Renal pelvis (tissue), 4 donors: Measurements from ENCODE around the gene FCGR3A. TPM values are rescaled to one million over a fixed set of nuclear protein-coding genes. Genes with fewer than 3 reads are reported as not detected.

ENCODE experiments used
- DNase-seq: peaks from one replicate; pipeline ENCODE4 v3.0.0-alpha.2; 2013
- polyA plus RNA-seq, 3 donors: library from polyadenylated mRNA; unstranded; fragments of 120-200 nt; gene quantifications; one replicate each; pipeline ENCODE4 v1.2.1, GENCODE V29; 2013; ENCODE audit not compliant: insufficient read length in 3 of 3

The FCGR3A gene
- polyA plus RNA-seq, 3 donors = 1.7 to 1.8 (median 1.8) TPM

DNA sequence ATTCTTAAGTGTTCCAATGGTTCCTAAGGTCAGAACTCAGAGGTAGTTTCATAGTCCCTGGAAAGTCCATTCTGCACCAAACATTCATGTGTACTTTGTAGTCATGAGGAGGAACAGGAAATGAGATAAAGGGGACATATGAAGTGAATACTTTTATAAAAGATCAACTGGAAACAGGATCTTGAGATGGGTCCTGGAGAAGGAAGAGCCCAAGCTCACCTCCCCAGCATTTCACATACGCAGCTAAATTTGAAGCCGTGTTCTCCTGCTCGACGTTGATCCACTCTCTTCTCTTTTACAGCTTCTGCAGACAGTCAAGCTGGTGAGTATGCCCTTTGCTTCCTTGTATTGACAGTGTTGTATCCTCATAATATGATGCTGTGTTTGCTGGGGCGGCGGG is 43.9 kb downstream of the FCGR3A start:
- no peak for DNase-seq

DNA sequence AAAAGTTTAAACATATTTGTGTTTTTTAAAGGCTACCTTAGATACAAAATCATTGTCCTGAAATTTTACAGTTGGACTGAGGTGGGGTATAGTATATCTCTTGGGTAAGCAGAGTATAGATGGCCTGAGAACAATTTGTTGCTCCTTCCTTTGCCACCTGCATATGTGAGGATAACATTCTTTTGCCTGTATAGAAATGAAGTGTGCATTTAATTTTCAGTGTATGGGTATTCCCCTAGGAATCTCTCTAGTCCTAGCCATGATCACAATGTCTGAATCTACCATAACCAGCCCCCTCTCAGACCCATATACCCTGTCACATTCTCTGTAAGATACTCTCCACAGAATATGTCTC is 46.2 kb downstream of the FCGR3A start:
- DNase-seq = no peak

DNA sequence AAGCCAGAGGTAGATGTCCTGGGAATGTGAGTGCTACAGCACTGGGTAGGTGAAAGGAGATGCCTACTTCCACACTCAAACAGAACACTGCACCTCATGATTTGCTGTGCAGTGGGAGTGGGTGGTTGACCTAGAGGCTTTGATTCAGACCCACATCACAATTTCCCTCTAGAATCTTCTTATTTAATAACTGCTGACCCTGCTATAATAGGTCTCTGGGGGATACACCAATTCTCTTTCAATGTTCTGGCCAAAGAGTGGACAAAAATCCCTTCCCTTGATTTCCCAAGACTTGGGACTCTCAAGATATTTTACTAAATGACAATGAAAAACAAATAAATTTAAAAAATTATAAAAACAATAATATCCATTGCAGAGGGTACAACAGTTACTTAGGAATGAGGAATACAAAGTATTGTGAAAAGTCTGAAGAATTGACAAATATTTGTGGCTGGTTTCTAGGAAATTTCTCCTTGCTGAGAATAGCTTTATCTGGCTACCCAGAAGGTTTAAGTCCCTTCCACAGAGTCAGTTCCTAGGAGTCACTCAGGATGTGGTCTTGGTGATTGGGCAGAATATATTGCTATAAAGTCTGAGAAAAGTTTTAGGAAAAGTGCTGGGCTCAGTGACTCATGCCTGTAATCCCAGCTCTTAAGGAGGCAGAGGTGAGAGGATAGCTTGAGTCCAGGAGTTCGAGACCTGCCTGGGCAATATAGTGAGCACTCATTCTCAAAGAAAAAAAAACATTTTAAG is 46.8 kb downstream of the FCGR3A start:
- DNase-seq = no peak

- no peak for DNase-seq
Observed at GRCh38 chr1:161502181-161502580, 47.4 kb downstream of the FCGR3A start.

DNA sequence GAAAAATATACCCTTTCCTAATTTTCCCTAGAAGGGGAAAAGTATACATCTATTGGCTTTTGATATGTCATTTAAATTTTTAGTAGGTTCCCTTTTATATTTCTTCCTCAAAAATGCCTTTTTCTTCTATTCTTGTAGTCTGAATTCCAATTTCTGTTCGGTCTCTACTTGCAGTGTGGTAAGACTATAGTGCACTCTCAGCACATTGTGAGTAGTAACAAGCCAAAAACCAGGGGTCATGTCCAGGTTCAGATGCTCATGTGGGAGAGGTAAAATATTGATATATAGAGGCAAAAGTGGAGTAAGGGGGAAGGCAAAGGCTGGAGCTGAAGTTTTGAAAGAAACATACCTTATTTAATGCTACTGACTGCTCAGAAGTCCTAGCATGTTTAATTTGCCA is 48.4 kb downstream of the FCGR3A start:
- no peak for DNase-seq

- DNase-seq = no peak
Observed at GRCh38 chr1:161499099-161500039, 50.2 kb downstream of the FCGR3A start.

DNA sequence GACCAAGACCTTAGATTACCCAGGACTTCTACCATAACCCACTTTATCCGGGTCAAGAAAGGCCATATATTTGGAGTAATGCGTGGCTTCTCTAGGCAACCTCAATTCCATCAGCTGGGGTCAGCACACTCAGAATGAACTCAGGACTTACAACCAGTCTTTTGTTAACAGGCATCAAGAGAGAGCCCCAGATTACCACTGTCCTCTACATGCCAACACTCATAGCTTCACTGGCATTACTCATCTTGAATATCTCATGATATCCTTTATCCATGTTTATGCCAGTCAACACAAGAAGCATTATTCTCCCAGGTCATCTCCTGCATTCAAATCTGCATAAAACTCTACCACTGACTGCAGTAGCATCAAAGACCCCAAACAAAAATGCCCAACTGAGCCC is 51.0 kb downstream of the FCGR3A start:
- no peak for DNase-seq

DNA sequence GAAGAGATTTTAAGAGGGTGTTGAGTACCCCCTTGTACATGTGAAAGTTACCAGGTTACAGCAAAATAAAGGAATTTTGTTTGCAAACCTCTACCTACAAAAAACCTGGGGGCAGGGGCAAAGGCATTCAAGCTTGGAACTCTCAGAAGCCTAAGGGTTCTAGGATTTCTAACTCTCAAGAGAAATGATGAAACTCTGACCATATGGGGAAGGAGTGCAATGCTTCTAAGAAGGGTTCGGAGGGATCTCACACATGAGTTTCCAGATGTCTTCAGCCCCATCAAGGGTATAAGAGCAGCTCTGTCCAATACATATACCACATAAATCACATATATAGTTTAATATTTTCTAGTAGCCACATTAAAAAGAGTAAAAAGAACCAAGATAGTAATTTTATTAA is 51.7 kb downstream of the FCGR3A start:
- no peak for DNase-seq

DNA sequence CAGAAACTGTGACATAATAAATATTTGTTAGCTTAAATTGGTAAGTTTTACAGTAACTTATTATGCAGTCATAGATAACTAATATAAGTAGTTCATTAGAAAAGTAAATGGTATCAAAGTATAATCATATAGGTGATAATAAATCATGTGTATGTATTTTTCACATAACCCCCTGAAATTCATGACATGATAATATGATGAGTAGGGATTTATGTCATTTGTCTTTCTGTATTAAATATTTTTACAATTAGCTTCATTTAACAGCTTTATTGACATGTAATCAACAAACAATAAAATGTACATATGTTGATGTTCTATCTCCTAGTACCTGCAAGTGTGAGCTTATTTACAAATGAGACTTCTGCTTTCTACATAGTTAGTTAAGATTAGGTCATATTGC is 54.1 kb downstream of the FCGR3A start:
- DNase-seq = no peak

DNA sequence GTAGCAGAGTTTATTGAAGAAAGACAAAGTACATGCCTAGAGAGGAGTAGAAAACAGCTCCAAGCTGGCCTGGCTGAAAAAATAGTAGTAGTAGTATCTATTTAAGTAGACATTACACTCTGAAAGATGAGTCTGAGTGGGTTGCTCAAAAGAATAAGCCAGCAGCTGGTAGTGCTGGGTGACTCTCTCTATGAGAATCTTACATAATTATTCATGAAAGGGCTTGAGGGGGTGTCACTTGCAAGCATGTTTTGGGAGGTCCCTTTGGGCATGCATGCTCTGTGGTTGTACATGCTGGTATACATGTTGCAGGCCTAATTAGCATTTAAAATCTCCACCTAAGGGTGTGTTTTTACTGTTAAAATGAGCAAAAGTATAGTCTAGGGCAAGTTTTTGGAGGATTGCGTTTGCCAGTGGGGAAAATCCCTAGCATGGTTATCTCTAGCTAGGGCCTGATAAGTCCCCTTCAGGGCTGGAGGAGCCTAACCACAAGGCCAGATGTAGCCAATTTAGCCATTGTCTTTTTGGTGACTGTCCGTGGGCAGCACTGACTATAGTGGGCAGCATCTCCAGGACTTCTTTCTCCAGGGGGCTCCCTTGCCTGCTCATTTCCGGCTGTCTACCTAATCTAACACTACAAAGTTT is 55.4 kb downstream of the FCGR3A start:
- no peak for DNase-seq

- DNase-seq = no peak
Observed at GRCh38 chr1:161492827-161493226, 56.8 kb downstream of the FCGR3A start.

Other genes starting within 250 kb of the FCGR3A start
- gene MPZ, start 239.8 kb downstream of the FCGR3A start, polyA plus RNA-seq = 1 to 10 TPM; 3.6 to 6.7 (median 4.2) TPM
- 100 to 1,000 TPM; 264 to 274 (median 266) TPM for gene SDHC, start 235.4 kb downstream of the FCGR3A start, polyA plus RNA-seq
- gene CFAP126, start 181.9 kb downstream of the FCGR3A start, polyA plus RNA-seq = 10 to 100 TPM; 12.7 to 18.8 (median 13.2) TPM
- gene FCGR2A, start 44.4 kb downstream of the FCGR3A start, polyA plus RNA-seq = 1 to 10 TPM; 4.3 to 4.9 (median 4.7) TPM
- gene HSPA6, start 25.3 kb downstream of the FCGR3A start, polyA plus RNA-seq = under 1 TPM; 0.27 to 0.70 (median 0.57) TPM
- under 1 TPM in 2 of 3 donors, not detected in 1; 0.25 to 0.38 TPM for gene FCGR3B, start 81.4 kb upstream of the FCGR3A start, polyA plus RNA-seq
- under 1 TPM; 0.47 to 0.84 (median 0.47) TPM for gene FCGR2B, start 113.3 kb upstream of the FCGR3A start, polyA plus RNA-seq
- under 1 TPM in 1 of 3 donors, not detected in 2; 0.24 TPM for gene FCRLA, start 157.4 kb upstream of the FCGR3A start, polyA plus RNA-seq
- 1 to 10 TPM; 5.4 to 6.1 (median 5.9) TPM for gene FCRLB, start 171.7 kb upstream of the FCGR3A start, polyA plus RNA-seq
- gene DUSP12, start 200.0 kb upstream of the FCGR3A start, polyA plus RNA-seq = 10 to 100 TPM; 36.6 to 52.7 (median 46.2) TPM
- gene ATF6, start 216.5 kb upstream of the FCGR3A start, polyA plus RNA-seq = 10 to 100 TPM; 26.6 to 32.6 (median 27.5) TPM